Astrocyte (in vitro differentiated cells and primary cell): ENCODE measurements around the gene FGFRL1. TPM values are rescaled to one million over a fixed set of nuclear protein-coding genes. Genes with fewer than 3 reads are reported as not detected.

Experiments
- DNase-seq: peaks from one replicate; pipeline ENCODE4 v3.0.0-alpha.2; 2010; ENCODE audit warnings: low read depth
- FAIRE-seq: peaks from 2 replicates; lab custom pipeline; 2011; peaks lifted over from hg19 to GRCh38; lab: Jason Lieb, UNC
- H2AFZ ChIP-seq: 2 replicates; pipeline ENCODE4 v1.6.0; 2012; ENCODE audit warnings: low read depth, low read length, inconsistent platforms
- H3K27ac ChIP-seq: 2 replicates; pipeline ENCODE4 v1.5.1; 2011; ENCODE audit warnings: low read depth, low read length, inconsistent platforms
- H3K27me3 ChIP-seq: 2 replicates; pipeline ENCODE4 v1.6.0; 2011; ENCODE audit warnings: low read length, inconsistent platforms; ENCODE audit not compliant: insufficient read depth
- H3K36me3 ChIP-seq: 2 replicates; pipeline ENCODE4 v1.5.1; 2011; ENCODE audit warnings: low read length, inconsistent platforms; ENCODE audit not compliant: insufficient read depth
- H3K4me1 ChIP-seq: 2 replicates; pipeline ENCODE4 v1.5.1; 2011; ENCODE audit warnings: low read length, inconsistent platforms; ENCODE audit not compliant: insufficient read depth
- H3K4me2 ChIP-seq: 2 replicates; pipeline ENCODE4 v1.6.0; 2012; ENCODE audit warnings: low read length, inconsistent platforms
- H3K4me3 ChIP-seq: 2 replicates; pipeline ENCODE4 v1.5.1; 2011; ENCODE audit warnings: low read depth, mild to moderate bottlenecking, low read length, inconsistent platforms; ENCODE audit not compliant: insufficient read depth
- H3K79me2 ChIP-seq: 2 replicates; pipeline ENCODE4 v1.6.0; 2012; ENCODE audit warnings: mild to moderate bottlenecking, low read length, inconsistent platforms; ENCODE audit not compliant: insufficient read depth
- H3K9ac ChIP-seq: 2 replicates; pipeline ENCODE4 v1.6.0; 2012; ENCODE audit warnings: mild to moderate bottlenecking, low read length, inconsistent platforms
- H3K9me3 ChIP-seq: 2 replicates; pipeline ENCODE4 v1.5.1; 2012; ENCODE audit warnings: low read depth, mild to moderate bottlenecking, low read length, inconsistent platforms; ENCODE audit not compliant: insufficient read depth
- H4K20me1 ChIP-seq: 2 replicates; pipeline ENCODE4 v1.6.0; 2012; ENCODE audit warnings: low read length, inconsistent platforms; ENCODE audit not compliant: insufficient read depth
- H3K27ac Mint-ChIP-seq: one replicate; pipeline ENCODE4 v1.8.0; 2021; ENCODE audit warnings: mild to moderate bottlenecking, mixed read lengths; ENCODE audit not compliant: unreplicated experiment
- H3K27me3 Mint-ChIP-seq: one replicate; pipeline ENCODE4 v1.8.0; 2021; ENCODE audit warnings: low read depth, mixed read lengths; ENCODE audit not compliant: unreplicated experiment
- H3K36me3 Mint-ChIP-seq: one replicate; pipeline ENCODE4 v1.8.0; 2021; ENCODE audit warnings: low read depth, mixed read lengths; ENCODE audit not compliant: unreplicated experiment
- H3K4me1 Mint-ChIP-seq: one replicate; pipeline ENCODE4 v1.8.0; 2021; ENCODE audit warnings: low read depth, mixed read lengths; ENCODE audit not compliant: unreplicated experiment
- H3K4me3 Mint-ChIP-seq: one replicate; pipeline ENCODE4 v1.8.0; 2021; ENCODE audit warnings: mild to moderate bottlenecking, moderate library complexity, mixed read lengths; ENCODE audit not compliant: unreplicated experiment
- H3K9me3 Mint-ChIP-seq: one replicate; pipeline ENCODE4 v1.8.0; 2021; ENCODE audit warnings: mild to moderate bottlenecking, mixed read lengths; ENCODE audit not compliant: unreplicated experiment
- EZH2 ChIP-seq: IDR thresholded peaks from 2 replicates; pipeline ENCODE4 v1.6.1; 2012; ENCODE audit warnings: mild to moderate bottlenecking, low read length, inconsistent platforms; ENCODE audit not compliant: insufficient read depth
- total RNA-seq: library from RNA; stranded (reverse); gene quantifications from 2 replicates; pipeline ENCODE4 v1.2.1, GENCODE V29; 2021
- TF ChIP-seq, protein P1 (sequence below): IDR thresholded peaks from 2 replicates; pipeline ENCODE4 v1.5.1; 2011; ENCODE audit warnings: low read depth, mild to moderate bottlenecking, inconsistent platforms, low read length, moderate library complexity; ENCODE audit not compliant: insufficient read depth

The FGFRL1 gene
- total RNA-seq, 1 donor from 2014 or later, result 64.2 TPM

DNA sequence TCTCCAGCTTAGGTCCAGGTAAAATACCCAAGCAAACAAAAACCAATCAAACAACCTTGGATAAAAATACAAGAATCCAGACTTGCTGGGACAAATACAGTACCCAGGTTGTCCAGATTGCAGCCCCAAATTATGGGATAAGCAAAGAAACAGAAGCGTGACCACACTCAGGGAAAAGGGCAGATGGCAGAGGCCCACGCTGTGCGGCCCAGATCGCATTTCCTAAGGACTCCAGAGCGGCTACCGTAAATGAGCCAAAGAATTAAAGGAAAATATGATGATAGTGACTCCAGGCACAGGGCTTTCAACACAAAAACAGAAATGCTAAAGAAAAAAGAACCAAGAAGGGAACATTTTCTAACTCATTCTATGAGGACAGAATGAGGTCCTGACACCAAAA is 50.3 kb downstream of the FGFRL1 start:
- H3K79me2 ChIP-seq, result no peaks in the 10 kb centered on the region
- no peak overlapping the region for H3K27ac ChIP-seq
- H3K9me3 ChIP-seq, result no peaks in the 10 kb centered on the region
- Mint-ChIP-seq H3K36me3 (no peaks in the 10 kb centered on the region), H3K27me3 (peaks cover 19% of the 10 kb centered on the region), H3K27ac (no peak overlapping the region), H3K4me1 (peaks cover 6% of the 10 kb centered on the region), H3K9me3 (no peaks in the 10 kb centered on the region), H3K4me3 (no peak overlapping the region)
- no peak overlapping the region for H3K9ac ChIP-seq
- no peaks in the 10 kb centered on the region for H4K20me1 ChIP-seq
- no peak for FAIRE-seq
- H3K4me1 ChIP-seq, result no peaks in the 10 kb centered on the region
- no peaks in the 10 kb centered on the region for H3K36me3 ChIP-seq
- no peak overlapping the region for H3K4me3 ChIP-seq
- TF ChIP-seq, protein P1, sequence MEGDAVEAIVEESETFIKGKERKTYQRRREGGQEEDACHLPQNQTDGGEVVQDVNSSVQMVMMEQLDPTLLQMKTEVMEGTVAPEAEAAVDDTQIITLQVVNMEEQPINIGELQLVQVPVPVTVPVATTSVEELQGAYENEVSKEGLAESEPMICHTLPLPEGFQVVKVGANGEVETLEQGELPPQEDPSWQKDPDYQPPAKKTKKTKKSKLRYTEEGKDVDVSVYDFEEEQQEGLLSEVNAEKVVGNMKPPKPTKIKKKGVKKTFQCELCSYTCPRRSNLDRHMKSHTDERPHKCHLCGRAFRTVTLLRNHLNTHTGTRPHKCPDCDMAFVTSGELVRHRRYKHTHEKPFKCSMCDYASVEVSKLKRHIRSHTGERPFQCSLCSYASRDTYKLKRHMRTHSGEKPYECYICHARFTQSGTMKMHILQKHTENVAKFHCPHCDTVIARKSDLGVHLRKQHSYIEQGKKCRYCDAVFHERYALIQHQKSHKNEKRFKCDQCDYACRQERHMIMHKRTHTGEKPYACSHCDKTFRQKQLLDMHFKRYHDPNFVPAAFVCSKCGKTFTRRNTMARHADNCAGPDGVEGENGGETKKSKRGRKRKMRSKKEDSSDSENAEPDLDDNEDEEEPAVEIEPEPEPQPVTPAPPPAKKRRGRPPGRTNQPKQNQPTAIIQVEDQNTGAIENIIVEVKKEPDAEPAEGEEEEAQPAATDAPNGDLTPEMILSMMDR, result no peak
- no peak for TF ChIP-seq EZH2
- H3K27me3 ChIP-seq, result peaks cover 31% of the 10 kb centered on the region
- H2AFZ ChIP-seq, result no peak overlapping the region
- no peak for DNase-seq
- no peak overlapping the region for H3K4me2 ChIP-seq

DNA sequence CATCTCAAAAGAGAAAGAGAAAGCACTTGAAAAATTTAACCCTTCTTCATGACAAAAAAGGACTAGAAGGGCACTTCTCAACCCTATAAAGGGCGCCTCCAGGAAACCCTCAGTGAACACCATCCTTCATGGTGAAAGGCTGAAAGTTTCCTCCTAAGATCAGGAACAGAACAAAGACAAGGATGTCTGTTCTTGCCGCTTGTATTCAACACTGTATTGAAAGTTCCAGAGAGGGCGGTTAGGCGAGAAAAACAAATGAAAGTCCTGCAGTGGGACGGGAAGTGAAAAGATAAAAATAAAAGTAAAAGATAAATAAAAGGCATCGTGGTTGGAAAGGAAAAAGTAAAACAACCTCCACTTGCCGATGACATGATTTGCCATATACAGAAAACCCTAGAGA is 51.0 kb downstream of the FGFRL1 start:
- Histone ChIP-seq H3K9me3 (no peaks in the 10 kb centered on the region), H3K27me3 (peaks cover 31% of the 10 kb centered on the region), H3K4me3 (no peak overlapping the region), H3K4me1 (no peaks in the 10 kb centered on the region), H2AFZ (no peak overlapping the region), H3K9ac (no peak overlapping the region), H3K79me2 (no peaks in the 10 kb centered on the region), H3K4me2 (no peak overlapping the region), H4K20me1 (no peaks in the 10 kb centered on the region), H3K27ac (no peak overlapping the region), H3K36me3 (no peaks in the 10 kb centered on the region)
- no peak overlapping the region for H3K4me3 Mint-ChIP-seq
- H3K27me3 Mint-ChIP-seq, result peaks cover 19% of the 10 kb centered on the region
- no peaks in the 10 kb centered on the region for H3K36me3 Mint-ChIP-seq
- H3K4me1 Mint-ChIP-seq, result peaks cover 6% of the 10 kb centered on the region
- no peak for FAIRE-seq
- no peak for DNase-seq
- TF ChIP-seq, protein P1, result no peak
- no peak for TF ChIP-seq EZH2
- H3K27ac Mint-ChIP-seq, result no peak overlapping the region
- H3K9me3 Mint-ChIP-seq, result no peaks in the 10 kb centered on the region

DNA sequence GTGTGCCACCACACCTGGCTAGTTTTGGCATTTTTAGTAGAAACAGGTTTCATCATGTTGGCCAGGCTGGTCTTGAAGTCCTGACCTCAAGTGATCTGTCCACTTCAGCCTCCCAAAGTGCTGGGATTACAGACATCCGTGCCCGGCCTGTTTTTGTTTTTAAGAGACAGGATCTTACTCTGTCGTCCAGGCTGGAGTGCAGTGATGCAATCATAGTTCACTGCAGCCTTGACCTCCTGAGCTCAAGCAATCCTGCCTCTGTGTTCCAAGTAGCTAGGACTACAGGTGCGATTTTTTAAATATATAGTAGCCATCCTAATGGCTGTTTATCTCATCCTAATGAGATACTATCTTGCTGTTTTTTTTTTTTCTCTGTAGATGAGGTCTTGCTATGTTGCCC is 54.3 kb downstream of the FGFRL1 start:
- H3K4me3 Mint-ChIP-seq, result no peak overlapping the region
- H3K27ac Mint-ChIP-seq, result no peak overlapping the region
- Histone ChIP-seq H3K27me3 (peaks cover 35% of the 10 kb centered on the region), H3K27ac (no peak overlapping the region), H3K4me1 (no peaks in the 10 kb centered on the region), H2AFZ (no peak overlapping the region), H3K36me3 (no peaks in the 10 kb centered on the region), H3K4me2 (no peak overlapping the region), H4K20me1 (no peaks in the 10 kb centered on the region), H3K4me3 (no peak overlapping the region), H3K79me2 (no peaks in the 10 kb centered on the region), H3K9ac (no peak overlapping the region), H3K9me3 (no peaks in the 10 kb centered on the region)
- peaks cover 18% of the 10 kb centered on the region for H3K27me3 Mint-ChIP-seq
- no peaks in the 10 kb centered on the region for H3K4me1 Mint-ChIP-seq
- TF ChIP-seq, protein P1, result no peak
- no peak for TF ChIP-seq EZH2
- FAIRE-seq (no peak), DNase-seq (no peak)
- H3K9me3 Mint-ChIP-seq, result peaks cover 5% of the 10 kb centered on the region
- H3K36me3 Mint-ChIP-seq, result no peaks in the 10 kb centered on the region
